ENCODE measurements around the gene C11orf71.

Gene C11orf71

GRCh38 chr11:114353443-114353842, 46.9 kb downstream of the C11orf71 start:
- Mint-ChIP-seq H3K27ac (no peak overlapping the region), H3K4me1 (ENCODE audit: low read depth) (no peaks in the 10 kb centered on the region), H3K36me3 (no peaks in the 10 kb centered on the region), H3K9me3 (ENCODE audit: low read depth) (no peaks in the 10 kb centered on the region), H3K27me3 (peaks cover 5% of the 10 kb centered on the region), H3K4me3 (no peak overlapping the region)

- Mint-ChIP-seq H3K4me1 (ENCODE audit: low read depth) (peaks cover 3% of the 10 kb centered on the region), H3K27ac (no peak overlapping the region), H3K36me3 (no peaks in the 10 kb centered on the region), H3K9me3 (ENCODE audit: low read depth) (no peaks in the 10 kb centered on the region), H3K27me3 (no peaks in the 10 kb centered on the region), H3K4me3 (no peak overlapping the region)
Observed at GRCh38 chr11:114350022-114350421, 50.3 kb downstream of the C11orf71 start.

Data from activated naive CD8-positive, alpha-beta T cell (primary cell).